NB4 (cell line): ENCODE results near the gene TPM4.

Source experiments
- CTCF ChIP-seq: IDR thresholded peaks from one replicate; pipeline ENCODE4 v1.5.1; 2012; ENCODE audit warnings: low read depth, low read length
- MYC ChIP-seq: IDR thresholded peaks from 2 replicates; pipeline ENCODE4 v1.6.1; 2011; ENCODE audit warnings: low read depth, low read length
- POLR2A ChIP-seq: IDR thresholded peaks from 2 replicates; pipeline ENCODE4 v1.6.1; 2011; ENCODE audit warnings: mild to moderate bottlenecking; ENCODE audit not compliant: insufficient read length; ENCODE audit errors: extremely low read depth
- TF ChIP-seq, protein P1 (sequence below): IDR thresholded peaks from 2 replicates; pipeline ENCODE4 v1.6.1; 2011; ENCODE audit warnings: low read depth, low read length

DNA sequence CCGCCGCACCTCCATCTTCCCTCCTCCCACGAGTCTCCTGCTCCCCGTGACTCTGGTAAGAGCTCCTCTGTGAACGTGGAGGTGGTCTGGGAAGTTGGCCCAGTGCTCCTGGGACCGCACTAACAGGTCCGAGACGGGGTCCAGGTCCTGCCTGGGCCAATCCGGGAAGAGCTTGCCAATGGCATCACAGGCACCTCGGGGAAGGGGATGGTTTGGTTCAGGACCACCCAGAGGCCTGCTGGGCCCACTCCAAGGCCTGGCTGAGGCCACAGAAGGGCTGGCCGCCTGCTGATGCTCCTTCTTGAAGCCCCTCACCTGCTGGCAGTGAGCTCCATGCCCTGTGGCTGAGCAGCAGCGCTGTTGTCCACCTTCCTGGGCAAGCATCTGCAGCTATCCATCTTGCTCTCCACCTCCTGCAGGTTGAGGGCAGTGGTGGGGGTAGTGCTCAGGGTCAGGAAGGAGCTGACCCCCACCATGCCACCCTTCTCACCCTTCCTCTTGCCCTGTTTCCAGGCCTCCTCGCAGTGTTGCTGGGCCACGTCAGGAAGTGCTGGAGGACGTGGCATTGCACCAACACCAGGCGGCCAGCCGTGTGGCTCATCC lies 41.2 kb upstream of the TPM4 start:
- TF ChIP-seq POLR2A (no peak), CTCF (no peak), MYC (no peak)
- TF ChIP-seq, protein P1, sequence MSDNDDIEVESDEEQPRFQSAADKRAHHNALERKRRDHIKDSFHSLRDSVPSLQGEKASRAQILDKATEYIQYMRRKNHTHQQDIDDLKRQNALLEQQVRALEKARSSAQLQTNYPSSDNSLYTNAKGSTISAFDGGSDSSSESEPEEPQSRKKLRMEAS, result no peak
